Large intestine (tissue), 3 donors: Measurements from ENCODE around the gene METTL16. TPM values are rescaled to one million over a fixed set of nuclear protein-coding genes. Genes with fewer than 3 reads are reported as not detected.
"Not testable (repeated sequence)": the region's sequence is repeated elsewhere in the genome, so short reads cannot be mapped to it uniquely, and the experiment has no call there.

Source experiments
- DNase-seq, 2 donors: peaks; one replicate each; pipeline versions ENCODE4 v3.0.0 to v3.0.0-alpha.2; 2013
- H3K27ac ChIP-seq: one replicate; pipeline ENCODE4 v1.5.1; 2013; ENCODE audit warnings: low read length
- H3K27me3 ChIP-seq: 2 replicates; pipeline ENCODE4 v1.6.1; 2013; ENCODE audit warnings: low read length; ENCODE audit not compliant: control insufficient read depth, insufficient read depth
- H3K36me3 ChIP-seq: 2 replicates; pipeline ENCODE4 v1.6.1; 2013; ENCODE audit warnings: low read length; ENCODE audit not compliant: control insufficient read depth, insufficient read depth
- H3K4me1 ChIP-seq: one replicate; pipeline ENCODE4 v1.6.1; 2013; ENCODE audit warnings: low read length; ENCODE audit not compliant: control insufficient read depth, insufficient read depth
- H3K4me3 ChIP-seq: one replicate; pipeline ENCODE4 v1.5.1; 2013; ENCODE audit warnings: low read length
- H3K9me3 ChIP-seq: one replicate; pipeline ENCODE4 v1.6.1; 2013; ENCODE audit warnings: mild to moderate bottlenecking, low read depth, low read length, moderate library complexity; ENCODE audit not compliant: control insufficient read depth
- WGBS: methylation state at CpG from one replicate; pipeline ENCODE4 v1.1.5; 2013; ENCODE audit warnings: low lambda C conversion rate; ENCODE audit not compliant: insufficient coverage; 5-methylcytosine and 5-hydroxymethylcytosine counted together
- polyA plus RNA-seq: library from polyadenylated mRNA; unstranded; fragments of 120-200 nt; gene quantifications from one replicate; pipeline ENCODE4 v1.2.1, GENCODE V29; 2013

The METTL16 gene
- polyA plus RNA-seq, 1 donor: 26.3 TPM

DNA sequence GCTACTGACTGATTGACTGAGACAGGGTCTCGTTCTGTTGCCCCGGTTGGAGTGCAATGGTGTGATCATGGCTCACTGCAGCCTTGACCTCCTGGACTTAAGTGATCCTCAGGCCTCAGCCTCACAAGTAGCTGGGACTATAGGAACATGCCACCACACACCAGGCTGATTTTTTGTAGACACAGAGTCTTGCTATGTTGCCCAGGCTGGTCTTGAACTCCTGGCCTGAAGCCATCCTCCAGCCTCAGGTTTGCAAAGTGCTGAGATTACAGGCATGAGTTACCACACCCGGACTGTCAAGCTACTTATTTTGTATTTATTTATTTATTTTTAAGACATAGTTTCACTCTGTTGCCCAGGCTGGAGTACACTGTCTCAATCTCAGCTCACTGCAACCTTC lies 55.2 kb downstream of the METTL16 start:
- no CpG with 5 or more reads among the region's 3 CpGs for WGBS
- DNase-seq: no peak
- Histone ChIP-seq H3K36me3 (peaks cover 39% of the 10 kb centered on the region), H3K27me3 (no peaks in the 10 kb centered on the region), H3K9me3 (no peaks in the 10 kb centered on the region), H3K4me3 (no peak overlapping the region), H3K4me1 (no peaks in the 10 kb centered on the region), H3K27ac (no peak overlapping the region)

DNA sequence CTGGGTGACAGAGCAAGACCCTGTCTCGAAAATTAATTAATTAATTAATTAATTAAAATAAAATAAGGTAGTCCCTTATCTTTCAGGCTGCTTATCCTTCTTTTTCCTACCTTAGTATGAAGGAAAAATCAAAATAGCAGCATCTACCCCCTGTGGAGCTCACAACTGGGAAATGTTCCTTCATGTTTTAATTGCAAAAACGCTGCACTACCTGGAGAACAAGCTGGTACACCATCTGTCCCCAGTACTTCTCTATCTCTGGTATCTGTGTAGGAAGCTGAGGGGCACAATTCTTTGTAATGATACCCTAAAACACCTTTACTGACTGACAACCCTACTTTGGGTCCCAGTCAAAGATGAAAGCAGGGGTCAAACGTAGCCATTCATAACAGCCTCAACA lies 55.7 kb downstream of the METTL16 start:
- Histone ChIP-seq H3K4me1 (no peaks in the 10 kb centered on the region), H3K9me3 (no peaks in the 10 kb centered on the region), H3K36me3 (peaks cover 36% of the 10 kb centered on the region), H3K27ac (no peak overlapping the region), H3K4me3 (no peak overlapping the region), H3K27me3 (no peaks in the 10 kb centered on the region)
- WGBS: 100% methylated on average over 1 of the region's 3 CpGs
- no peak for DNase-seq

DNA sequence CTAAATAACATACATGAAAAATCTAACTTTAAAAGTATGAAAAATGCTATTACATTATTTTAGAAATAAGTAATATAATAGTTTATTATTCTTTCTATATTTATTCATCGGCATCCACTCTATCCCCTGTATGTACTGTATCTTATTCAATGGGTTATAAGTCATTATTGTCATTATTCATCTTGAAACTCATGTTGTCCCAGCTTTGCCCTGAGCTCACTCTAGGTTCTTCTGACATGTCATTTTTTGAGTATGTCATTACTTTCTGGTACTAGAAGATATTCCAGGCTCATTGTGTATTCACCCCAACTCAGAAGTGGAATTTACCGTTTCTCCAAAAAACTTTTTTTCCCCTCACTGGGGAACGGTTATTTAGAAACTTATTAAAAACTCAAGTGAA lies 57.8 kb downstream of the METTL16 start:
- Histone ChIP-seq H3K4me3 (no peak overlapping the region), H3K9me3 (no peaks in the 10 kb centered on the region), H3K27me3 (no peaks in the 10 kb centered on the region), H3K36me3 (peaks cover 22% of the 10 kb centered on the region), H3K4me1 (no peaks in the 10 kb centered on the region), H3K27ac (no peak overlapping the region)
- no peak for DNase-seq
- 100% methylated on average over 2 of the region's 3 CpGs for WGBS

DNA sequence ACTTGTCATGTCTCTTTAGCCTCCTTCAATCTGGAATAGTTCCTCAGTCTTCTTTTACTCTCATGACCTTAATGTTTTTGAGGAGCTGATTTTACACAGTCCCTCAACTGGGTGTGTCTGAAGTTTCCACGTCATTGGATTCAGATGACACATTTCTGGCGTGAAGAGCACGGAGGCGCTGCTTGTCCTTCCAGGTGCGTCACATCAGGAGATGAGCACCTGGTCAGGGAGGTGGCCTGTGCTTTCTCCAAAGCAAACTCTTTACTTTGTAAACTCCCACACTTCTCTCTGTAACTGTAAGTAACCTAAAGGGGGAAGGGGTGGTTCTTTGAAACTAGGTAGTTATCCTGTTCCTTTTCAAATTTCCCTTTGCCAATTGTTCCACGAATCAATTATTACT lies 58.4 kb downstream of the METTL16 start:
- peaks cover 21% of the 10 kb centered on the region for H3K36me3 ChIP-seq
- DNase-seq: no peak
- no peaks in the 10 kb centered on the region for H3K27me3 ChIP-seq
- WGBS: 78% methylated on average over 1 of the region's 6 CpGs
- H3K4me1 ChIP-seq: no peaks in the 10 kb centered on the region
- H3K4me3 ChIP-seq: no peak overlapping the region
- H3K27ac ChIP-seq: no peak overlapping the region
- no peaks in the 10 kb centered on the region for H3K9me3 ChIP-seq

DNA sequence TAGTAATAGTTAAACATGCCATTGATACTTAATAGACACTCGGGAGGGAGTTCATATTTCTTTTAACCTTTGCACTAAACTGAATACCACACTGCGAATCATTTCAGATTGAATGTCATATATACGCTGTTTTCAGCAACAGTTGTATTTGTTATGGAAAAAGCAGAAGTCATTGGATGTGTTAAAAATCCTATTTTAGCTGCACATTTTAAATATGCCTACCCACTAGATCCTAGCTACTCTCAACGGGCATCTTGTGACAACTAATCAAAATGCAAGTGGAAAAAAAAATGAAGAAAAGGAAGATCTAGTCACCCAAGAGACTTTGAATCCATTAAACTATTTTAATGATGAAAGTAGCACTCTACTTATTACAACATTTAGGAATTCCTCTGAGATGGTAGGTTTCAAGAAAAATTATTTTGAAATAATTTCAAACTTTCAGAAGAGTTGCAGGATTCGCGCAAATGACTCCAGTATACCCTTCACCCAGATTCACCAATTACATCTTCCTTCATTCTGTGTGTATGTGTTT lies 59.4 kb downstream of the METTL16 start:
- H3K9me3 ChIP-seq: no peaks in the 10 kb centered on the region
- 80% methylated on average over 3 of the region's 6 CpGs for WGBS
- H3K4me1 ChIP-seq: no peaks in the 10 kb centered on the region
- H3K27ac ChIP-seq: no peak overlapping the region
- H3K4me3 ChIP-seq: no peak overlapping the region
- H3K36me3 ChIP-seq: peaks cover 15% of the 10 kb centered on the region
- no peaks in the 10 kb centered on the region for H3K27me3 ChIP-seq
- no peak for DNase-seq

DNA sequence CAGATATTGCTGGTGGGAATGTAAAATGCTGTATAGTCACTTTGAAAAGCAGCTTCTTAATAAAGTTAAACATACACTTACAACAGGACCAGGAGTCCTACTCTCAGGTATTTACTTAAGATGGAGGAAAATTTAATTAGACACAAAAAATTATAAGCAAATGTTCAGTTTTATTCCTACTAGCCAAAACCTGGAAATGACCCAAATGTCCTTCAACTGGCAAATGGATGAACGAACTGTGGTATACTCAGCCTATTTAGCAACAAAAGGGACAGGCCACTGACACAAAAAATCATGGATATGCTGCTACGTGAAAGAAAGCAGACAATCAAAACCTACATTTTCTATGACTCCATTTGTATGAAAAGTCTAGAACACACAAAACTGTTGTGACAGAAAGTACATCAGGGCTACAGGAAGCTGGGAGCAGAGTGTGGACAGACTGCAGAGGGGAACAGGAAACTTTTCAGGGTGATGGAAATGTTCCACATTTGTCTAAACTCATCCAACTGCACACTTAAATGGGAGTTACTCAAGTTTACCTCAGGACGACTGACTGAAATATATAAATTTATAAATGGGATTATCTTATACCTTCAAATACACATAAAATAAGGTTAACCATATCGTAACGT lies 61.6 kb downstream of the METTL16 start:
- no peak overlapping the region for H3K4me3 ChIP-seq
- 100% methylated on average over 1 of the region's 5 CpGs for WGBS
- no peak for DNase-seq
- peaks cover 6% of the 10 kb centered on the region for H3K9me3 ChIP-seq
- H3K4me1 ChIP-seq: no peaks in the 10 kb centered on the region
- H3K27ac ChIP-seq: no peak overlapping the region
- H3K27me3 ChIP-seq: no peaks in the 10 kb centered on the region
- peaks cover 2% of the 10 kb centered on the region for H3K36me3 ChIP-seq

DNA sequence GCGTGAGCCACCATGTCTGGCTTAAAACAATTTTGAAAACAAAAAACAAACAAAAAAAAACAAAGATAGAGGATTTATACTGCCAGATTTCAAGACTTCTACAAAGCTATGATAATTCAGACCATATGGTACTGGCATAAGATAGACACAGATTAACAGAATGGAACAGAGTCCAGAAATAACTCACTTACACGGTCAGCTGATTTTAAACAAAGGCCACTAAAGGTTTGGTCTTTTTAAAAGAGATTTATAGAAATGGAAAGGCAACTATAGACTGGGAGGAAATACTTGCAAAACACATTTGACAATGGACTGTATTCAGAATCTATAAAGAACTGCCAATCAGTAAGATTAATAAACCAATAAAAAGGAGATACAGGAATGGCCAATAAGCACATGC lies 62.2 kb downstream of the METTL16 start:
- Histone ChIP-seq H3K4me1 (no peaks in the 10 kb centered on the region), H3K9me3 (peaks cover 6% of the 10 kb centered on the region), H3K36me3 (peaks cover 2% of the 10 kb centered on the region), H3K27me3 (no peaks in the 10 kb centered on the region), H3K27ac (no peak overlapping the region), H3K4me3 (no peak overlapping the region)
- DNase-seq: no peak
- WGBS: 100% methylated on average over 1 of the region's 2 CpGs

DNA sequence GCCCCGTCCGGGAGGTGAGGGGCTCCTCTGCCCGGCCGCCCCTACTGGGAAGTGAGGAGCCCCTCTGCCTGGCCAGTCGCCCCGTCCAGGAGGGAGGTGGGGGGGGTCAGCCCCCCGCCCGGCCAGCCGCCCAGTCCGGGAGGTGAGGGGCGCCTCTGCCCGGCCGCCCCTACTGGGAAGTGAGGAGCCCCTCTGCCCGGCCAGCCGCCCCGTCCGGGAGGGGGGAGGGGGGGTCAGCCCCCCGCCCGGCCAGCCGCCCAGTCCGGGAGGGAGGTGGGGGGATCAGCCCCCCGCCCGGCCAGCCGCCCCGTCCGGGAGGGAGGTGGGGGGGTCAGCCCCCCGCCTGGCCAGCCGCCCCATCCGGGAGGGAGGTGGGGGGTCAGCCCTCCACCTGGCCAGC lies 64.2 kb downstream of the METTL16 start:
- H3K9me3 ChIP-seq, H3K27me3 ChIP-seq, H3K27ac ChIP-seq, DNase-seq, H3K4me1 ChIP-seq, H3K4me3 ChIP-seq, H3K36me3 ChIP-seq: not testable (repeated sequence)
- WGBS: no CpG with 5 or more reads among the region's 29 CpGs

DNA sequence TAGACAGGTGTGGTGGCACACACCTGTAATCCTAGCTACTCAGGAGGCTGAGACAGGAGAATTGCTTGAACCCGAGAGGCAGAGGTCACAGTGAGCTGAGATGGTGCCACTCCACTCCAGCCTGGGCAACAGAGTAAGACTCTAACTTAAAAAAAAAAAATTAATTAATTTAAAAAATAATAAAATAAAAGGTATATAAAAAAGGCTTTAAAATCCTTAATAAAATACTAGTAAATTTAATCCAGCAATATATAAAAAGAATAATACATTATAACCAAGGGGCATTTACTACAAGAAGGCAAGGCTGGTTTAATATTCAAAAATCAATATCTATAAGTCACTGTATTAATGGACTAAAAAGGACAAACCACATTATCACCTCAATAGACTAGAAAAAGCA lies 66.0 kb downstream of the METTL16 start:
- DNase-seq: no peak
- peaks cover 4% of the 10 kb centered on the region for H3K36me3 ChIP-seq
- peaks cover 6% of the 10 kb centered on the region for H3K9me3 ChIP-seq
- peaks cover 7% of the 10 kb centered on the region for H3K4me1 ChIP-seq
- H3K27ac ChIP-seq: no peak overlapping the region
- WGBS: no CpG with 5 or more reads among the region's 1 CpG
- no peak overlapping the region for H3K4me3 ChIP-seq
- no peaks in the 10 kb centered on the region for H3K27me3 ChIP-seq

DNA sequence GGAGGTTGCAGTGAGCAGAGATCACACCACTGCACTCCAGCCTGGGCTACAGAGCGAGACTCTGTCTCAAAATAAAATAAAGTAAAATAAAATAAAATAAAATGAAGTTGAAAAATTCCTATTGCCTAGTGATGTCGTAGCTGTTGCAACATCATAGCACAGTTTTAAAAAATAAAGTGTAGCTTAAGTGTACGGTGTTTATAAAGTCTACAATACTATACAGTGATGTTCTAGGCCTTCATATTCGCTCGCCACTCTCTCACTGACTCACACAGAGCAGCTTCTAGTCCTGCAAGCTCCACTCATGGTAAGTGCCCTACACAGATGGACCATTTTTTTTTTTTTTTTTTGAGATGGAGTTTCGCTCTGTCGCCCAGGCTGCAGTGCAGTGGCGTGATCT lies 67.3 kb downstream of the METTL16 start:
- Histone ChIP-seq H3K9me3 (peaks cover 6% of the 10 kb centered on the region), H3K36me3 (peaks cover 11% of the 10 kb centered on the region), H3K27ac (no peak overlapping the region), H3K4me3 (no peak overlapping the region), H3K27me3 (no peaks in the 10 kb centered on the region), H3K4me1 (peaks cover 7% of the 10 kb centered on the region)
- WGBS: 98% methylated on average over 4 of the region's 8 CpGs
- DNase-seq: no peak

DNA sequence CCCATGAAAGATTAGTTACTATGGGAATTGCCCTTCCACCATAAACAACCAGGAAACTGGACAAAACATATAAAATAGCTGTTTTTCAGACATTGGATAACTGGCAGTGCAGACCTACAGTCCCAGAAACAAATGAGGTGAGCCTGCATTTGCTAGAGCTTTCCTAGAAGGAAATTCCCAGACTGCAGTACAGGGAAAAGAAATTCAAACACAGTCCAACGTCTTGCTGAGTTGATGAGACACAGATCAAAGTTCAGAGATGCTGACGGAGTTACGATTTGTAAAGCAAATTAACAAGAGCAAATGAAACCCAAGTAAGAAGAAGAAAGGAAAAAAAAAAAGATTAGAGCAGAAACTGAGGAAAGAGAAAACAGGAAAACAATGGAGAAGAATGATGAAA lies 69.5 kb downstream of the METTL16 start:
- peak; percentile 60 to 85 for DNase-seq
- H3K9me3 ChIP-seq: peaks cover 6% of the 10 kb centered on the region
- no peaks in the 10 kb centered on the region for H3K27me3 ChIP-seq
- WGBS: 8% methylated on average over 3 of the region's 3 CpGs
- no peak overlapping the region for H3K4me3 ChIP-seq
- H3K27ac ChIP-seq: peak overlapping the region; percentile 69
- peaks cover 25% of the 10 kb centered on the region for H3K36me3 ChIP-seq
- peaks cover 7% of the 10 kb centered on the region for H3K4me1 ChIP-seq
